ENCODE data around the gene COL11A2.
"Not testable (repeated sequence)": the region's sequence is repeated elsewhere in the genome, so short reads cannot be mapped to it uniquely, and the experiment has no call there.

Gene COL11A2

DNA sequence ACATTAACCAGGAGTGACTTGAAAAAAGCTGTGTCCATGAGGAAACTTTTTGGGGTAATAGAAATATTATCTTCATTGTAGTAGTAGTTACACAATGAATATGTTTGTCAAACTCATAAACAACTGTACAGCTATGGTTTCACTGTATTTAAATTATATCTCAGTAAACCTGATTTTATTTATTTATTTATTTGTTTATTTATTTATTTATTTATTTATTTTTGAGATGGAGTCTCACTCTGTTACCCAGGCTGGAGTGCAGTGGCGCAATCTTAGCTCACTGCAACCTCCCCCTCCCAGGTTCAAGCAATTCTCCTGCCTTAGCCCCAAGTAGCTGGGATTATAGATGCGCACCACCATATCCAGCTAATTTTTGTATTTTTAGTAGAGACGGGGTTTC, 41.7 kb downstream of the COL11A2 start:
- not testable (repeated sequence) for DNase-seq

DNA sequence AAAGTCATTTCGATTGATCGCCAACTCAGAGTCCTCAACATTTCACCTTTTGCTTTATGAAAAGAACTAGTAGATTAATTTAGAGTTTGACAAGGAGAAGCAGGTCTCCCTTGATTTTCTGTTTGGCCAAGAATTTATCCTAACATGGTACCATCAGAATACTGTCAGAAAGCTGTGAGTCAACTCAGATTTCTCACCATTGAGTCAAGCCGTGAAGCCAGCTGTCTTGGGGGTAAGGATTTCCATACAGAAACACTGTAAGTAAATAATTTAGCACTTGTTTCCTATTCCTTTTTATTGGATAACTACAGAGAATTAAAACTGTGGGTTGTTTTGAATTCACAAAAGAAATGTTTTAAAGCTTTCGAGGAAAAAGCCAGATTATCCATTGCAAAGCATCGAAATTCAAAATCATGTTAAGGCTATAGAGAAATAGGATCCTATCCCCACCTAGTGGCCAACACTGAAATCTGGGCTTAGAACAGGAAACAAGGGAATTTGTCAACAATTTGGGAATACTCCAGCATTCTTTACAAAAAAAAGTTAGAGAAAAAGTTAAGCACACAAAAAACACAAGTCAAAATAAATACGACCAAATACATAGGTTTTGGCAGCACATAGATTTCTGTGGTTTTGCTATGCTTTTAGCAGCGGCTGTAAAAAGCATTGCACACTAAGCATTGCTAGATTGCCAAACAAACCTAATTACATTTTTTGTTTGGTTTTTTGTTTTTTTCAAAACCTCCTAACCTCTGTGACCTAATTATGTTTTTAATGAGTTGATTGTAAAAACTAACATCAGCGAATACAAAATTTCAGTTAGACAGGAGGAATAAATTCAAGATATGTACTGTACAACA, 44.2 kb downstream of the COL11A2 start:
- DNase-seq = no peak

DNA sequence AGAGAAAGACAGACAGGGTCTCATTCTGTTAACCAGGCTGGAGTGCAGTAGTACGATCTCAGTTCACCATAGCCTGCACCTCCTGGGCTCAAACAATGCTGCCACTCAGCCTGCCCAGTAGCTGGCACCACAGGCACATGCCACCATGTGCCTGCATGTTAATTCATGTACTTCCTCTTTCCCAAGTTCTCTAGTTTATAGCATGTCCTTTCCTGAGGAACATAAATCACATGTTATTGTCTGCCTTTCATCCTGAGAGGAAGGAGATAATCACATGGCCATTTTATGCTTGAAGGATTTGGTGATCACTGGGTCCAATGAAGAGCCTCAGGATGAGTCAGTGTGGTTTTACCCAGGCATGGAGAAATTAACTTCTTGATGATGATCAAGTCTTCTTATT, 47.9 kb downstream of the COL11A2 start:
- no peak for DNase-seq

DNA sequence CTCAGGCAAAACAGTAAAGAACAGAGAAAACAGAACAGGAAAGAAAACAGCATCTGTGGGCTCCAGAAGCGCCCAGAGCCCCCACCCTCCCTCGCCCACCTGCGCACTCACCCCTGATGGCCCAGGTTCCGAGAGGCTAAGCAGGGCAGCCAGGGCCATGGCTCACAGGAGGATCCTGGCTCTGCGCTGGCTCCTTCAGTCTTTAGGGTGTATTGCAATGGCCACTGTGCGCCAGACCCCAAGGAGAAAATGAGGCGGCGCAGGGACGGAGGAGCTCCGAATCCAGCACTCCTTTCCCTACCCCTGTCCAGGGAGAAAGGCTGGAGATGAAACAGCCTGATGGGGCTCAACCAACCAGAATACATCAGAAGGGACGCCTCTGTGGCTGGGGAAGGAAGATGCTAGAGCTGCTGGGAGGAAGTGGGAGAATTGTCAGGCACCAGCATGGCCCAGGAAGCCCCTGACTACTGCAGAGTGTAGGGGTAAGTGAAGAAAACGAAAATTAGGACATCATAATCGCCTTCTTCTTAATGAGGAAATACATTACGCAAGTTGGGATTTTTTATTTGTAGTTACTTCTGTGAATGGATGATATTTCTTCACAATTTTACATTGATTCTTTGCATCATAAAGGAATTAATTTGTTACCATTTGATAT, 49.0 kb downstream of the COL11A2 start:
- DNase-seq = no peak

DNA sequence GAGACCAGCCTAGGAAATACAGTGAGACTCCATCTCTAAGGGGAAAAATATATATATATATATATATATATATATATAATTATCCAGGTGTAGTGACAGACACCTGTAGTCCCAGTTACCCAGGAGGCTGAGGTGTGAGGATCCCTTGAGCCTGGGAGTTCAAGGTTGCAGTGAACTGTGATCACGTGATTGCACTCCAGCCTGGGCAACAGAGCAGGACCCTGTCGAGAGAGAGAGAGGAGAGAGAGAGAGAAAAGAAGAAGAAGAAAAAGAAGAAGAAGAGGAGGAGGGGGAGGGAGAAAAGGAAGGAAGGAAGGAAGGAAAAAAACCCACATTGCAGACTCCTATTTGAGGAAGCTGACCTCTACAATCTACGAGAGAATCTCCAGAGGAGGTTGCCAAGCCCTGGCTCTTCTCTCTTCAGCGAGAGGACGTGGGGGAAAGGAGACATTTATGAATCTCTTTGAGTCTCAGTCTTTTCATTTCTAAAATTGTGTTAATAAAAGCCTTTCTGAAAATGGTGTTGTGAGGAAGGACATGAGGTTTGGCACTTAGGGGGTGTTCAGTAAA, 49.7 kb downstream of the COL11A2 start:
- DNase-seq = no peak

DNA sequence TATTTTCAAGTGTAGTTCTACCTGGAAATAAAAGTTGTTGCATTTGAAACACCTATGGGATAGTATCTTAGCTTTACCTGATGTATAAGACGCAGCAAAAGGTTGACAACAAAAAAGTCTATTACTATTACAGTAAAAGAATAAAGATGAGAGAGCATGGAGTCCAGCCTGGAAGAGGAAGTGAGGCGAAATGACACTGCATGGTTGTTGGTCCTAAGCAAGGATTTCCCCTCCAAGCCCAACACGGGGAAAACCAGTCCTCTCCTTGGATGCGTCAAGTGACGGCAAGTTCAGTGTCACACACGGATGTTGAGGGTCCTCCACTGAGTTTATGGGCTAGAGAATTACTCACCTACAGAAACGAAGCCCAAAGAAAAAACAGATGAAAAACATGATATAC, 51.7 kb downstream of the COL11A2 start:
- DNase-seq = no peak

DNA sequence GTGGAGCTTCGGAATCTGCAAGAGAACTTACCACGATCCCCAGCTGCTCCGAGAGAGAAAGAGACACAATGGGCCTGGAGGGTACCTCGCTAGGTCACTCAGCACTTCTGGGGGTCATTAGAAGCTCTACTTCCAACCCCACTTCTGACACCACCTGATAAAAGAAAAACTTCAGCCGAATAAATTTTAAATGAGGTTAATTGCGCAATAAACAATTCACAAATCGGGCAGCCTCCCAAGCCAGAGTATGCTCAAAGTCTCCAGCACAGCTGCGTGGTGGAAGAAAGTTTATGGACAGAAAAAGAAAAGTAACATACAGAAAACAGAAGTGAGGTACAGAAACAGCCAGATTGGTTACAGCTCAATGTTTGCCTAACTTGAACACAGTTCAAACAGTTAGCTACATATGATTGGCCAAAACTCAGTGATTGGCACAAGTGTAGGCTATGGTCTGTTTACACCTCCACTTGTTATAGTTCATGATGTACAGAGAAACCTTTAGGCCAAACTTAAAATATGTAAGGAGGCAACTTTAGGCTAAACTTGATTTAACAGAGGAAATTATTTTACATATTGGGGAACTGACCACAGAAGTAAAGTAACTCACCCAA, 52.6 kb downstream of the COL11A2 start:
- no peak for DNase-seq

DNA sequence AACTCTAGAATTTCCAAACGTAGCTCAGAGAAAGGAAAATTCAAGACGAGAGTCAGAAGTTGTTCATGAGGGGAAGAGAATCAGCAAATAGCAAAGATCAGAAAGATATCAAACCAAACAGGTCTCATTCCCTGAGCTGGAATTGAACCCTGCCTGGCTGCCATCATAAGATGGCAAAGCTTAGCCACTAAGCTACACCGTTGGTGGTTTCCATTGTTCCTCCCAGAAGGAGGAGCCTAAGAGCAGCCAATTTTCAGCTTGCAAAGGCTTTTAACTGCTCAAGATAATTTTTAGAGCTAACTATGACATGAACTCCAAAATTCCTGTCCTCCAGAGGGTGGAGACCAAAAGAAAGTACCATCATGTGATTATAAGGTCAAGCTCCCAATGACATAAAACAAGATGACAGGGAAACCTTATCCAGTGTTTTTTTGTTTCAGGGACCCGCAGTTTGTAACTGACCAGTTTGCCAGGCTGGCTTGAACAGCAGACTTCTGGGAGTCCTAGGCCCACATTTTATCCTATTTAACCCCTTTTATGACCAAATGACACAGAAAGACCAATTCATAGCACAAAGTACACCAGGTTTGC, 55.9 kb downstream of the COL11A2 start:
- no peak for DNase-seq

DNA sequence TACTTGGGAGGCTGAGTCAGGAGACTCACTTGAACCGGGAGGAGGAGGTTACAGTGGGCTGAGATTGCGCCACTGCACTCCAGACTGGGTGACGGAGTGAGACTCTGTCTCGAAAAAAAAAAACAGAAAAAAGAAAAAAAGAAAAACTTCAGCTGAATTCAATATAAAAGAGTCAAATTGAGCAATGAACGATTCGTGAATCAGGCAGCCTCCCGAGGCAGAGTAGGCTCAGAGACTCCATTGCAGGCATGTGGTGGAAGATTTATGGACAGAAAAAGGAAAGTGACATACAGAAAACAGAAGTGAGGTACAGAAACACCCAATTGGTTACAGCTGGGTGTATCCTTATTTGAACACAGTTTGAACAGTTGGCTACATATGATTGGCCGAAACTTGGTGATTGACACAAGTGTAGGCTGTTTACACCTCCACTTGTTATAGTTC, 60.2 kb downstream of the COL11A2 start:
- no peak for DNase-seq

DNA sequence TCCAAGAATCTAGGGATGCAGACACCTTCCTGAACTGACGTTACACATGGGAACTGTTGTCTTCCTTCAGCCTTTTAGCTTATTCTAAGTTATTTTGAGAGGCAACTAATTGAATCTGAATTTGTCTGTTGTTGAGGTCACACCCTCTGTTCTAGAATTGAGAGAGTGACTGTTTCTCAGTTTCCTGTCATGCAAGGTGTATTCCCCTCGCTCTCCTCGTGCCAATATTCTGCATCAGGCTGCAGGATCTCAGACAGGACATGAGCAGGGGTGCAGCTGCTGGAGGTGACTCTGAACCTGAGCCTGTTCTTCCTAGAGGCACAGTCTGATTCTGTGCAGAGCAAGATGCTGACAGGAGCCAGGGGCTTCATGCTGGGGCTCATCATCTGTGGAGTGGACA, 63.9 kb downstream of the COL11A2 start:
- DNase-seq = no peak

DNA sequence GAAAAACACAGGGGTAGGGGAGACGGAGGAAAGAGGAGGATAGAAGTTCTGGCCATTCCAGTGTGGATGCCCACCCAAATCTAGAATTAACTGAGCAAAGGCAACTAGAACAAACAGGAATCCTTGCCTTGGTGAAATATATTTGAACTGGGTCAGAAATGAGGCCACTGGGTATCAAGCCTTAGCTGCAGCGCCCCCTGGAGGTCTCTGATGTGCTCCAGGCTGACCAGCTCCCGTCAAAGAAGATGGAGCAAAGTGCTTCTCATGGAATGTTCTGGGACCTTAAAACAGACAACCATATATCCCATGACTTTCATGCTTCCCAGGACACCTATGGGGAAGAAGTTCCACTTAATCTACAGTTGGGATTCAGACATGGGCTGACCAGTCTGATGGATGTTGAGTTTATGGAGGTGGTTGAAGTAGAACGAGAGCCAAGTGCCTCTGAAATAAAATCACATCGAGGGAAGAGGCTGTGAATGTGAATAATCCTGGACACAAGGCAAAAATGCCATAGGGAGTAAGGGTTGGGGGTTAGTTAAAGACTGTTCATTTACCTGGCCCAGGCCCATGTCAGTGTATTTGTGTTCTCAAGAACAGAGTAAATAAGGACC, 66.1 kb downstream of the COL11A2 start:
- peak; percentile 60 for DNase-seq

DNA sequence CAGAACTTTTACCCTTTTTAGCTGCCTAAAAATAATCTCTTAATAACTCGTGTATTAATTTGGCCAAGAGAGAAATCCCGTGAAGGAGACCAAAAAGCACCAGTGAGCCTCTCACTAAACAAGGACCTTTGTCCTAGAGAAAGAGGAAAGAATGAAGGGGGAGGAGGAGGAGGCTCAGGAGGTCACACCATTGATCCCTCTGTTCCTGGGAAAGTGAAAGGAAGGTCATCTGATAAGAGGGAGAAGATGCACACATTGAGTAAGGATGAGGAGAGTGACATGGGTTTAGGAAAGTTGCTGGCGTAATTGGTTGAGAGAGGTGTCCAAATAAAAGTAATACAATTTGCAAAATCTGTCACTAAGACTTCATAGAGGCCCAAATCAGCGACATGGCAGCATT, 67.3 kb downstream of the COL11A2 start:
- no peak for DNase-seq

DNA sequence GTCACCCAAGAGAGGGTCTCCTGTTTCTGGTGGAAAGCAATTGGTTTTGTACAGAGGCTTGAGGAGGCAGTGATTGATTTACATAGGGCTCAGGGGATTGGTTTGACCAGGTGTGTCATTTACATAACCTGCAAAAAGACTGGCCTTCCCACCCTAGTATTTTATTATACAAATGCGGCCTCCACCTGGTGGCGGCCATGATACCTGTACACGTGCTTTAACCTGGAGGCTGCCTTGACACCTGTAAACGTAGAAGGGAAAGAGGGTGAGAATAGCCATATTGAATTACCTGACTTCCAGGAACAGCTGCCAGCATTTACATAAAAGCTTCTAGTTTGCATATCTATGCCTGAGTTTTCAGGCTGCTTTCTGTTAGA, 67.8 kb downstream of the COL11A2 start:
- DNase-seq = no peak

DNA sequence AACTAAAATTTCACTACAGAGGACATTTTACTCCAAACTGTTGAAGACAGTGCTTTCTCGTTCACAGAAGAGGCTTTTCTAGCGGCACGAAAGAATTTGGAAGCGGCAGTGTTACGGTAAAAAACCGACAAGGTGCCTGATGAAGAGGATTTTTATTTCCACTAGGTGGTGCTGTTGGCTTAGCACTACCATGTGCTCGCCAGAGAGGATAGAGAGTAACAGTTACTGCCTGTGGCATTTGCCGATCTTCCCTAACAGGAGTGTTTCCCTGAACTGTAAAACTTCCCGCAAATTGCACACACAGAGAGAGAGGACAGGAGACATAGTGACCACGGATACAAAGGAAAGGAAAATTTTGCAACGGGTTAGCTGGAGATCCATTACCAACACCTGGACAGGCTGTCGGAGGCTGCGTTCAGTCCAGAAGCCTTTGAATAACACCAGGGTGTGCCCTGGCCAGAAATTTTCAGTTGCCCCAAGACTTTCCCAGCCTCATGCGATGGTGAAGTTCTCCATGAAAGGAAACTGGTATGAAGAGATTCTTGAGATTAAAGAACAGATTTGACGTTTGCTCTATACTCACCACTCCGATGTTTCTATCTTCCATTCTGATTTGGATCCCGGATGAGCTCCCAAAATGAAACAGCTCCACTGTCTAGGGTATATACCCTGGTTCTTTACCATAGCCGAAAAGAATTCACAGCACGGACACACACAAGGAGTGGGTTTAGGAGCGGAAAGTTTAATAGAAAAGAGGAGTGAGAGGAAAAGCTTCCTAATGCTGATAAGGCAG, 68.3 kb downstream of the COL11A2 start:
- DNase-seq = no peak

DNA sequence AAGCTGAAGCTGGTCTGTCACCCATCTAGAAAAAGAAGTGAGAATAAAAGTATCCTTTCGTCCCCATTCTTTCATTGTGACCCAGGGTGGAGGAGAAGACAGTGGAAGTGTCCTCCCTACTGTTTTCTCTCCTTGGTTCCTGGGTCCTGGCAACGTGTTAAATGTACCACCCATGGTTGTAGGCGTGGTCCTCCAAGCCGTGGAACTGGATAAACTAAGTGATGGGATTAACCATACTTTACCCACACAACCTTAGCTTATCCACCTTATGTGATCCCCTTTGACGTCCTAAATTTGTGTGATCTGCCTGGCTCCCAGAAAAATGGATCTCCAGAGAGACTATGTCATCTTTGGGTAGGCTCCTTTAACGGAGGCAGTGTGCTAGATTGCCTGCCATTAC, 69.1 kb downstream of the COL11A2 start:
- DNase-seq = no peak

DNA sequence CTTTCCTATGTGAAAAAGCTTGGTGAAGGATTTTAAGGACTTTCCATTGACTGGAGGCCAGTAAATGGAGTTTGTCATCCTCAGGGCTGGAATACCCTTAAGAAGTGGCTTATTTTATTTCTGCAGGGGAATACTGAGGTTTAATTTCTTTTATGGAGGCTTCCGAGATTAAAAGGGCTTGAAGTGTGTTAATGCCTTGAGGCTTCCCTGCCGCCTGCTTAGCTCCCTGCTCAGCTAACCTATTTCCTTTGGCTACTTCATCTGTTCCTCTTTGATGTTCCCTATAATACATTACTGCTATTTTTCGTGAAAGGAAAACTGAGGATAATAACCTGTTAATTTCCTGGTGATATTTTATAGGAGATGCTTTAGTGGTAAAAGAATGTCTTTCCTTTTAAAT, 72.3 kb downstream of the COL11A2 start:
- DNase-seq = no peak

DNA sequence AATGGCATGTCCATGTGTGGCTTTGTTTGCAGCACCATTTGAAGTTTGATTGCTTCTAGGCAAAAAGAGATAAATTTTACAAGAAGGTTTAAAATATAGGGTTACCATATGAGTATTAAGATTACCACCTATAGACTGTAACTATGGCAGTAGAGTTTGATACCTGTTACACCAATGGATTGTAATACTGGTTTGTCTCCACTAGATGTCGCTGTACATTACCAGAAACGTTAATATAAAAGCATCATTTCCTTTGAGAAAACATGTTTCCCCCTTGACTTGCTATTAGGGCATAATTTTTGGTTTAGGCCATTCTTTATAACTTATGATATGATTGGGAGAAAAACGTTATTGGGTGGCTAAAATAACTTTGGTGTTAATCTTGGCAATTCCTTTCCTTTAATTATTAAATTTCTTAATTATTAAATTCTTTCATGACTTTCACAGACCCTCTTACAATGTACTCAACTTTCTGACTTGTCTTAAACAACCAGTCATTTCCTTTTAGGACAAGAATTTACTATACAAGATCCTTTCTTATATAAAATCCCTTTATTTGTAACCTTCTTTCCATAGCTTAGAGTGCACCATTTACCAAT, 73.6 kb downstream of the COL11A2 start:
- no peak for DNase-seq

DNA sequence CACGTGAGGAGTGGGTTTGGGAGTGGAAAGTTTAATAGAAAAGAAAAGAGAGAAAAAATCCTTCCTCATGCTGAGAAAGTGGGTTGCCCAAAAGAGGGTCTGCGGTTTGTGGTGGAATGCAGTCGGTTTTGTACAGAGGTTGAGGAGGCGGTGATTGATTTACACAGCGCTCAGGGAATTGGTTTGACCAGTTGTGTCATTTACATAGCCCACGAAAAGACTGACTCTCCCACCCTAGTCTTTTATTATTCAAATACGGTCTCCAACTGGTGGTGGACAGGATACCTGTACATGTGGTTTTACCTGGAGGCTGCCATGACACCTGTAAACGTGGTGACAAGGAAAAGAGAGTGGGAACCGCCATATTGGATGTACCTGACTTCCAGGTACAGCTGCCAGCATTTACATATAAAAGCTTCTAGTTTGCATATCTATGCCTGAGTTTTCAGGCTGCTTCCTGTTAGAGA, 74.4 kb downstream of the COL11A2 start:
- DNase-seq = peak; percentile 65

DNA sequence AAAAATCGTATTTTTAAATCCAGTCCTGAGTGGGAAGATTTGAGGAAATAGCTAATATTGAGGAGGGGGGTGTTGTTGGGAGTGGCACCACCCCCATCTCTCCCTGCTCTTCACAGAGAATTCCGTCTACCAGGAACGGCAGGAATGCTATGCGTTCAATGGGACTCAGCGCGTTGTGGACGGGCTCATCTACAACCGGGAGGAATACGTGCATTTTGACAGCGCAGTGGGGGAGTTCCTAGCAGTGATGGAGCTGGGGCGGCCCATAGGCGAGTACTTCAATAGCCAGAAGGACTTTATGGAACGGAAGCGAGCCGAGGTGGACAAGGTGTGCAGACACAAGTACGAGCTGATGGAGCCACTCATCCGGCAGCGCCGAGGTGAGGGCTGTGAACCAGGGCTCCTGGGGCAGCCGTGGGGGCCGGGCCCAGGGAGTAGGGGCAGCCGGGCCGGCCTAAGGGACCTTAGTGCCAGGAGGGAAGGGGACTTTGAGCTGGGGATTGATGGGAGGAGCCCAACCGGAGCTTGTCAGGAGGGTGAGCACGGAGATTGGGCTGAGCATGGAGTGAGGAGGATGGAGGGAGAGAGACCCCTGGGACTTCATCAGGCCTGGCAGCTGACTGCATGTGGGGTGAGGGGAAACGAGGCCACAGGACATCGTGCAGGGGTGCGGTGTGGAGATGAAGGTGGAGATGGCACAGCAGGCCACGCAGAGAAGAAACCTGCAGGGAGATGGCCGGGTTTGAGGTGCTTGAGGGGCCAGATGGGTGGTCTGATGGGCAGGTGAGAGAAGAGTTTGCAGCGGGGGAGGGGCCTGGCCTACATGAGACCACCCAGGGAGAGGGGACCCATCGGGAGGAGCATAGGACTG, 75.2 kb downstream of the COL11A2 start:
- DNase-seq = peak; percentile 68

DNA sequence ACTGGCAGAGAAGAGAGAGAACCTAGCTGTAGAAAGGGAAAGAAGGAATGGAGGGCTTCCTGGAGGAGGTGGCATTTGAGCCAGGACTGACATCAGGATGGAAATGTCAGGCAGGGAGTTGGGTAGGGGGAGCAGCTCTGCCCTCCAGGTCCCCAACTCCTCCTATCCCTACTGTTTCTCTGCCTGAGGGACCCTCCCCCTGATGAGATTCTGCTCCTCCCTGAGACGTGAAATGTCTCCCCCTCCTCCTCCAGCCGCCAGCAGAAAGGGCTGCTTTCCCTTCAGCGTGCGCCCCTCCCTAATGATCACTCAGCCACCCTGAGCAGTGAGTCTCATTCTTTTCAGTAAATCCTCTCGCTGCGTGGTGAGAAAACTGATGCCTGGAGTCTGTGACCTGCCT, 75.8 kb downstream of the COL11A2 start:
- peak; percentile 57 for DNase-seq

All from islet precursor cell (in vitro differentiated cells).